Panc1 (cell line): ENCODE data around the gene OSBPL8.

Source experiments
- CTCF ChIP-seq: fragments of 450-650 bp; IDR thresholded peaks from 2 replicates; pipeline ENCODE4 v1.5.1; 2017; ENCODE audit warnings: mild to moderate bottlenecking
- POLR2AphosphoS5 ChIP-seq: IDR thresholded peaks from 2 replicates; pipeline ENCODE4 v1.6.1; 2012; ENCODE audit warnings: mild to moderate bottlenecking, low read depth, low read length, moderate library complexity
- REST ChIP-seq, 2 experiments: IDR thresholded peaks; 2 replicates each; pipeline ENCODE4 v1.6.1; 2011 to 2012; ENCODE audit warnings: low read depth in 2 of 2, control low read depth in 1 of 2, low read length in 1 of 2, mild to moderate bottlenecking in 1 of 2, moderate library complexity in 1 of 2; ENCODE audit not compliant: insufficient read depth in 1 of 2
- TCF7L2 ChIP-seq: IDR thresholded peaks from 2 replicates; pipeline ENCODE4 v1.6.1; 2011; ENCODE audit warnings: mild to moderate bottlenecking, low read depth, low read length, inconsistent platforms

GRCh38 chr12:76555797-76556196 is 3.8 kb downstream of the OSBPL8 start:
- no peak for TF ChIP-seq POLR2AphosphoS5
- TF ChIP-seq CTCF: no peak
- no peak for TF ChIP-seq REST (IDR thresholded peaks at IDR 0.05; ENCODE audit: insufficient read depth in 1 of 2, low read depth in 2 of 2, low read length in 1 of 2)
- no peak for TF ChIP-seq TCF7L2
